GM18498 (cell line): ENCODE data around the gene PVALB.

ENCODE experiments used
- ATAC-seq: cut with Tn5 transposase; IDR thresholded peaks from one replicate; pipeline ENCODE4 v1.9.1; 2021; ENCODE audit warnings: mild to moderate bottlenecking, moderate library complexity; ENCODE audit not compliant: unreplicated experiment

Gene PVALB

GRCh38 chr22:36815558-36816338, 1.1 kb downstream of the PVALB start:
- no peak for ATAC-seq

- no peak for ATAC-seq
Measured at GRCh38 chr22:36814801-36815200, 2.0 kb downstream of the PVALB start.

GRCh38 chr22:36811094-36811800, 5.6 kb downstream of the PVALB start:
- ATAC-seq, result no peak

- ATAC-seq, result no peak
Measured at GRCh38 chr22:36809351-36809750, 7.5 kb downstream of the PVALB start.

- no peak for ATAC-seq
Measured at GRCh38 chr22:36808721-36809344, 8.0 kb downstream of the PVALB start.

GRCh38 chr22:36807627-36808026, 9.2 kb downstream of the PVALB start:
- ATAC-seq, result no peak

- ATAC-seq, result no peak
Measured at GRCh38 chr22:36806835-36807234, 10.0 kb downstream of the PVALB start.

GRCh38 chr22:36803358-36803757, 13.5 kb downstream of the PVALB start:
- ATAC-seq, result no peak

GRCh38 chr22:36798674-36799066, 18.2 kb downstream of the PVALB start:
- ATAC-seq, result no peak

- no peak for ATAC-seq
Measured at GRCh38 chr22:36797911-36798673, 18.7 kb downstream of the PVALB start.

GRCh38 chr22:36797374-36797773, 19.5 kb downstream of the PVALB start:
- no peak for ATAC-seq

- no peak for ATAC-seq
Measured at GRCh38 chr22:36796552-36797175, 20.2 kb downstream of the PVALB start.

GRCh38 chr22:36795633-36796032, 21.2 kb downstream of the PVALB start:
- no peak for ATAC-seq

GRCh38 chr22:36790648-36791047, 26.2 kb downstream of the PVALB start:
- no peak for ATAC-seq

- ATAC-seq, result no peak
Measured at GRCh38 chr22:36787204-36787988, 29.4 kb downstream of the PVALB start.

- ATAC-seq, result no peak
Measured at GRCh38 chr22:36783743-36784142, 33.1 kb downstream of the PVALB start.

- peak; percentile 68 for ATAC-seq
Measured at GRCh38 chr22:36781656-36782627, 34.9 kb downstream of the PVALB start.

- ATAC-seq, result no peak
Measured at GRCh38 chr22:36778020-36778419, 38.8 kb downstream of the PVALB start.

GRCh38 chr22:36776722-36777121, 40.1 kb downstream of the PVALB start:
- ATAC-seq, result no peak
